Stomach (tissue), 4 donors: ENCODE results near the gene RBPJ.

Source experiments
- CTCF ChIP-seq, 7 experiments: fragments of 450-650 bp in 4 of 7; fragments of 200-600 bp in 3 of 7; sonication (generic) in 3 of 7; IDR thresholded peaks; one replicate each; pipeline ENCODE4 v1.5.1; 2016 to 2019; ENCODE audit warnings: antibody characterized with exemption in 7 of 7, control low read depth in 2 of 7, mild to moderate bottlenecking in 1 of 7
- EP300 ChIP-seq: sonication (generic); formaldehyde crosslinking; IDR thresholded peaks from one replicate; pipeline ENCODE4 v1.6.1; 2017; ENCODE audit warnings: antibody characterized with exemption
- POLR2A ChIP-seq, 4 donors: fragments of 450-650 bp; IDR thresholded peaks; one replicate each; pipeline ENCODE4 v1.6.1; 2016; ENCODE audit warnings: antibody characterized with exemption in 4 of 4, control low read depth in 2 of 4, mild to moderate bottlenecking in 1 of 4, moderate library complexity in 1 of 4
- POLR2AphosphoS5 ChIP-seq, 3 donors: sonication (generic); formaldehyde crosslinking; IDR thresholded peaks; one replicate each; pipeline ENCODE4 v1.6.1; 2016; ENCODE audit warnings: antibody characterized with exemption in 3 of 3

GRCh38 chr4:26288355-26288909 is 32.4 kb upstream of the RBPJ start:
- TF ChIP-seq CTCF (IDR thresholded peaks at IDR 0.05) (no peak), POLR2A (IDR thresholded peaks at IDR 0.05) (no peak), POLR2AphosphoS5 (IDR thresholded peaks at IDR 0.05) (no peak), EP300 (no peak)
